ENCODE results near the gene ARHGAP25.

GRCh38 chr2:68845043-68845442 lies 110.4 kb downstream of the ARHGAP25 start:
- TF ChIP-seq CTCF (IDR thresholded peaks at IDR 0.05) (no peak), EP300 (IDR thresholded peaks at IDR 0.05) (no peak)

All from esophagus muscularis mucosa (tissue), 3 donors.